AG09309 (cell line): ENCODE measurements around the gene LRRC19.
A peak's percentile ranks its signal among the peaks of the same experiment; 100 is the strongest.

ENCODE experiments used
- DNase-seq: peaks from one replicate; pipeline ENCODE4 v3.0.0-alpha.2; 2010; ENCODE audit warnings: low read depth
- H3K4me3 ChIP-seq: 2 replicates; pipeline ENCODE4 v1.5.1; 2011; ENCODE audit warnings: mild to moderate bottlenecking, low read depth, low read length, moderate library complexity; ENCODE audit not compliant: control insufficient read depth
- CTCF ChIP-seq: IDR thresholded peaks from 2 replicates; pipeline ENCODE4 v1.5.1; 2011; ENCODE audit warnings: mild to moderate bottlenecking, low read depth, low read length, inconsistent platforms; ENCODE audit not compliant: insufficient read depth, control insufficient read depth; ENCODE audit errors: missing control alignments

Gene LRRC19

DNA sequence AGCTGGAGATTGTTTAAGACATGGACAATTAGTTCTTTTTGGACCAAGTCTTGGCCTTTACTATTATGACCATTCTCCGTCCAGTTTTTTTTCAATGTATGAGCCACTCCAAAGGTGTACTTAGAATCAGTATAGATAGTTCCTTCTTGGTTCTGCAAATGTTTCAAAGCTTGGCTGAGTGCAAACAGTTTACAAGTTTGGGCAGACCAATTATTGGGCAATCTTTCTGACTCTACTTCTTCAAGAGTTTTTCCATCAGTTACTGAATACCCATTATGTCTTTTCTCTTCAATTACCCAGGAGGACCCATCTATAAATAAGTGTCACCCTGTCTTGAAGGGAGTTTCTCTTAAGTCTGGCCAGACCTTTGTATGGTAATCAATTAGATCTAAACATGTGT, 33.8 kb downstream of the LRRC19 start:
- no peak for TF ChIP-seq CTCF
- no peak for DNase-seq
- no peak overlapping the region for H3K4me3 ChIP-seq

GRCh38 chr9:26956860-26957233, 48.6 kb downstream of the LRRC19 start:
- no peak for TF ChIP-seq CTCF
- no peak for DNase-seq
- H3K4me3 ChIP-seq = peak overlapping the region; percentile 87

DNA sequence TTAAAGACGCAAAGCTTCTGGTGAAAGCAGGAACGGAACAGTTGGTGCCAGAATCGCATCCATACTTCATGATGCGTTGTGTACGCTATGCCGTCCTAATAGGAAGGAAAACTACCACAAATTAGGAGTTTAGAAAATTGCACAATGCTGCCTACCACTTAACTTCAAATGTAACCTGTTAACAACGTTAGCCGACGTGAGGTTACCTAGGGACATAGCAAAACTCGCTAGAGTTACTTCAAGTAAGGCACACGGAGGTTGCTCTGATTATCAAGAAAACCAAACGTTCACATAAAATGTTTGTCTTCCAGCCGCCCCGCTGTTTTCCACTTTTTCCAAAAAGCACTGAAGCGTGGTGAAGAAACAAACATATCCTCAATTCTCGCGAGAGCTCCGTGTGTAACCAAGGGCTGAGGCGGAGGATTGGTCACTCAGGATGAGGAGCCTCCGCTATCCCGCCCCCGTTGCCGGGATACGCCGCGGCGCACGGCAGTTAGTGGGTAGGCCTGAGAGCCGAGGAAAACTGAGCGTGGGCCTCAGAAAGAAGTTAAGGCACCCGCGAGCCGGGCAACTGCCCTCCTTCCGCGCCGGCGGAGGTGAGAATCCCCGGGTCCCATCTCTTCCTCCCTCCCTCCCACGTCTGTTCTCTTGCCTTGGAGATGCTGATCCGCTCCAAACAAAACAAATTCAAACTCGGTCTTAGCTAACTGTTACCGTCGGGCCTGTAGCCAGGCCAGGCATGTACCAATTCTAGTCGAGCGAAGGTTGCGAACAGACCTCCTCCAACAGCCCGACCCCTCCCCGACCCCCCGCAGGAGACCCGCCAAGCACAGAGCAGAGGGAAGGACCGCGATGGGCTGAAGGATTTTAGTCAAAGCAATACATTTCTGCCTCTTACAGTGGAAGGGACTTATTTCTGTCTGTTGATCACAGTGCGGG, 49.3 kb downstream of the LRRC19 start, which contains the start of gene IFT74:
Gene IFT74 (plus strand): TSS at position 492 of the 939 bp plus-strand sequence. CDS start 5,556 bp downstream, outside the sequence.
- H3K4me3 ChIP-seq = peak within 1 kb of the TSS; percentile 87
- DNase-seq = peak; percentile 93
- TF ChIP-seq CTCF = no peak

DNA sequence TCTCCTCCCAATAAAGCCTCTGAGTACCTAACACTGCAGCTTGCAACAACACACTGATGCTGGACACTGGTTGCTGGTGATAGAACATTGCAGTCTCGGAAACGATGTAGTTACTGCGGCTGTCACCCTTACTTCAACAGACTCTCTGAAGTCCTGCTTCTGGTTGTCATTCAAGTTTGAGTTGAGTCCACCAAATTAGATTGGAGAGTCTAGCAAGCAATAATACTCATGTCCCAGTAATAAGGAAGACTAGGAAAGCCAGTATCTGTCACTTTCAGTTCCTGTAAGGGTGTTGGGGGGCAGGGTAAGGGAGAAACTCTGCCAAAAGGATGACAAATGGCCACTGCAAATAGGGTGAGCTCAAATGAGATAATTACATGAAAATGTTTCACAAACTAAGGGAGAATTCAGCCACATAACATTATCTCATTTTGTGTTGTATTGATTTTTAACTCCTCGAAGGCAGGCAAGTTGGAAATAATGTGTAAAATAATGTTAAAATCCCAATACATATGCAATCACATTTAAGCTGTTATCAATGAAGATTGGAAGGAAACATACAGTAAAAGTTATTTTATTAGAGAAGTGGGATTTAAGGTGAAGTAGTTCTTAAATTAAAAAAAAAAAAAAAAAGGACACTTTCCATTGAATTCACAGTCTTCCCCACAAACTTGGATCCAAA, 50.1 kb downstream of the LRRC19 start:
- DNase-seq = no peak
- H3K4me3 ChIP-seq = peak overlapping the region; percentile 87
- no peak for TF ChIP-seq CTCF

DNA sequence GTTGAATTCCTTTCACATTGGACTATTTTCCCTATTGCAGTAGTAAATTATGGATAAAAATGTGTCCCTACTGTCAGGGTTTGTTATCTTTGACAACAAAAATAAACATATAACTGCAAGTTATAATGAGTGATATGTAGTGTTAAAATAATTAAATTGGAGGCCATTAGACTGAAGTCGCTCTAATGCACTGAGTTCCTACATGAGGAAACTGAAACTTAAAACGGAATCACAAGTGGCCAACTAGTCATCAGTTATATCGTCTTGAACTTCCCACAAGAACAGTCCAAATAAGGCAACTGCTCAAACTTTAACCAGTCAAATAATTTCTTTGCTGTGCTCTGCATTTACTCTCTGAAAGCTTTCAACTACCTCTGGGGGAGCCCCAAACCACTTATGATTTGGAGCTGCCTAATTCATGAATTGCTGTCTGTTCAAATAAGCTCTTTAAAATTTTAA, 51.4 kb downstream of the LRRC19 start:
- peak; percentile 13 for DNase-seq
- no peak for TF ChIP-seq CTCF
- H3K4me3 ChIP-seq = no peak overlapping the region

GRCh38 chr9:26951794-26952193, 53.7 kb downstream of the LRRC19 start:
- no peak overlapping the region for H3K4me3 ChIP-seq
- no peak for TF ChIP-seq CTCF

More at GRCh38 chr9:26951794-26952193, 53.7 kb downstream of the LRRC19 start:
- no peak for DNase-seq
